Skin epidermis (tissue), 12 donors: ENCODE data around the gene ERLIN1.
"Not testable (repeated sequence)": the region's sequence is repeated elsewhere in the genome, so short reads cannot be mapped to it uniquely, and the experiment has no call there.

ENCODE experiments used
- H3K27ac ChIP-seq, 21 experiments: fragments of 200-600 bp; sonication (generic) in 11 of 21; one replicate each; pipeline ENCODE4 v1.5.0; 2020; ENCODE audit warnings: mild to moderate bottlenecking in 3 of 21, inconsistent platforms in 2 of 21, moderate library complexity in 2 of 21
- H3K4me3 ChIP-seq, 7 experiments: fragments of 200-600 bp; sonication (generic) in 2 of 7; one replicate each; pipeline ENCODE4 v1.5.0; 2020; ENCODE audit warnings: inconsistent platforms in 2 of 7, mild to moderate bottlenecking in 2 of 7, moderate library complexity in 1 of 7

Gene ERLIN1

DNA sequence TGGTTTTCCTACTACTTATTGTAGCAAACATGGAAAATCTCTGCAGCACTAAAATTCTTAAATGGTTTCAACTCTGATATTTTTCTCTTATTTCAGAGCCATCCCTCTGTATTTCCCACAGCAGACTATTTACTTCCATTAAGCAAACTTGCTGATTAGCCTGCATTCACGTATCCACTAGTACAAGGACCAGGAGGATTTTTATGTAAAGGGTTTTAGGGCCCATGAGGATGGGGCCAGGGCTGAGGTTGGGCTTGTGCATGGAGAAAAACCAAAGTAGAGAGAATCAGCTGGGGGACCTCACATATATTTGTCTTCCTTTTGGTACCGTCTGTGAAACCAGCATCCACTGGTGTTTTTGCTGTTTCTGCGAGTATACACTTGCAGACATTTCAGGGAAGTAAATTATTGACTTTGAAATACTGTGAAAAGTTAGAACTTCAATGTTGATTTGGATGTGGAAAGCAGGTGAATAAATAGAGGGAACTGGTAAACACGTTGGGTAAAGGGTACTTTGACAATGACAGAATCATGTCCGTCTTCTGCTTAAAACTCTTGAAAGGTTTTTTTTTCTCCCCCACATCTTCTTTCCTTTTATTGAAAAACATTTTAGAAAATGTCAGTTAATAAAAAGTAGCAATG is 44.3 kb downstream of the ERLIN1 start:
- Histone ChIP-seq H3K4me3 (no peak overlapping the region), H3K27ac (no peak overlapping the region)

DNA sequence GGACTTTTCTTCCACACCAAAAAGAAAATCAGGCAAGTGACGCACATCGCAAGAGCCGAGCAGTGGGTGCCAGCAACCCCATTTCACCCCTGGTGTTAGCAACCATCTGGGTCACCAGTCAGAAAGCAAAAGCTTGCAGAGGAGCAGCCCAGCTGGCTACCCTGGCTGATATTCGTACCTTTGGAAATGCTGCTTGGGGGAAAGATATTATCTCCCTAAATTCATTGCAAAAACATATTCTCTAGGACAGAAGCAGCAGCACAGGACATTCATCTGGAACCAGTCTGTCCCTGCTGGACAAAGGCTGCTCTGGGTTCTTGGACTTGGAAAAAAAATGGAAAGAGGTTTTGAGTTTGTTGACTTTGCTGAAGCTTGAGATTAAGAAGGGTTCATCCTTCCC is 45.8 kb downstream of the ERLIN1 start:
- H3K4me3 ChIP-seq = no peak overlapping the region
- no peak overlapping the region for H3K27ac ChIP-seq

GRCh38 chr10:100138921-100139496 is 46.8 kb downstream of the ERLIN1 start:
- no peak overlapping the region for H3K4me3 ChIP-seq
- no peak overlapping the region for H3K27ac ChIP-seq

DNA sequence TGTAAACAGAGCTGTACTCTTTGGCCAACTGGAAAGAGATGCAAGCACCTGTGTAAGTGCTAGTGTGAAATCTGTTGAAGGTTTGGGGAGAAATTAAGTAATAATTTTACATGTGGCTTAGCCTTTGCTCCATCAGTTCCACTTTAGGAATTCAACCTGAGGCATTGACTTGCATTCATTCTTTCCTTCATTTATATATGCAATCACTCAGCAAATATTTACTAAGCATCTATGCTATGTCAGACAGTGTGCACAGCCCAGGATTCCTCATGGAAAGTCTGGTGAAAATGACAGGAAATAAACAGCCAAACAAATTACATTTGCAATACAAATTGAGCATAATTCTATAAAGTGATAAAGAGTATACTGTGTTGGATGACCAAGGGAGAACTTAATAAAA is 50.3 kb downstream of the ERLIN1 start:
- no peak overlapping the region for H3K4me3 ChIP-seq
- H3K27ac ChIP-seq = no peak overlapping the region

- Histone ChIP-seq H3K4me3 (no peak overlapping the region), H3K27ac (no peak overlapping the region)
Measured at GRCh38 chr10:100133801-100134200, 52.0 kb downstream of the ERLIN1 start.

DNA sequence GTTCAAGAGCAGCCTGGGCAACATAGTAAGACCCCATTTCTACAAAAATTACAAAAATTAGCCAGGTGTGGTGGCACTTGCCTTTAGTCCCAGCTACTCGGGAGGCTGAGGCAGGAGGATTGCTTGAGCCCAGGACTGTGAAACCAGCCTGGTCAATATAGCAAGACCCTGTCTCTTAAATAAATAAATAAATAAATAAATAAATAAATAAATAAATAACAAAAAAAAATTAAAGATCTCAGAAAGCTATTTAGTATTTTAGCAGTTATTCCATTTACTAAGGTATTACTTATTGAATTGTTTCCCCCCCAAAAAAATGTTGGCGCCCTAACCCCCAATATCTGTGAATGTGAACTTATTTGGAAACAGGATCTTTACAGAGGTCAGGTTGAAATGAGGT is 53.4 kb downstream of the ERLIN1 start:
- H3K27ac ChIP-seq = no peak overlapping the region
- H3K4me3 ChIP-seq = no peak overlapping the region

GRCh38 chr10:100131571-100131970 is 54.3 kb downstream of the ERLIN1 start:
- Histone ChIP-seq H3K27ac (no peak overlapping the region), H3K4me3 (no peak overlapping the region)

DNA sequence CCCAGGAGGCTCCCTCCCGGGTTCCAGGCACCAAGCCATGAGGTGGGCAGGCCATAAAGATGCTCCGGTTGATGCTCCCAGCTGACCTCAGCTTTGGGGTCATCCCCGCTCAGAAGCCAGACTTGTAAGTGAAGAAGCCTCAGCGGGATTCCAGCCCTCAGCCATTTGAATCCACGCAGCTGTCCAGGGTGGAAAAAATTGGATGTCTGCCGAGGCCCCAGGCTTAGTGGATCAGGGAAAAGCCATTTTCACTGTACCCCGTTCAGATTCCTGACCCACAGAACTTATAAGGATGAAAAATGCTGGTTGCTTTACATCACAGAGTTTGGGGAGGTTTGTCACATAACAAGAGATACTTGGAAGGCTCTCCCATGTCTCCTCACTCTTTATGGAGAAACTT is 55.0 kb downstream of the ERLIN1 start:
- Histone ChIP-seq H3K27ac (no peak overlapping the region), H3K4me3 (no peak overlapping the region)

DNA sequence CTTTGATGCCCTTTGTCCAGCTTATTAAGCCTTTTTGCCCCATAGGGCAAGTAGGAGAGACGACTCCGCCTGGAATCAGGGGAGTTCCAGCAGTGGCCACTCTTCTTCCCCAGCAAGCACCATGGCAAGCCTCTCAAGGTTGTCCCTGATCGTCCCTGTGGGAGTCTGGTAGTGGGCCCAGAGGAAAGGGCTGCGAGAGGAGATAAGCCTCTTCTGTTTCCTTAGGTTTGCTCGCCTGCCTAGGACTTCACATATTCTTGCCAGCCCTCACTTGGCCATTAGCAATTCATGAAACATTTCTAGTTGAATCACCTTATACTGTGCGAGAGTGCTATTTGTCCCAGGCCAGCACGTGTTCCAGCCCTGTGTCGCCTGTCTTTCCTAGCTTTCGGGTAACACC is 56.4 kb downstream of the ERLIN1 start:
- Histone ChIP-seq H3K27ac (no peak overlapping the region), H3K4me3 (no peak overlapping the region)

- Histone ChIP-seq H3K27ac (no peak overlapping the region), H3K4me3 (no peak overlapping the region)
Measured at GRCh38 chr10:100128951-100129350, 56.9 kb downstream of the ERLIN1 start.

GRCh38 chr10:100125335-100125734 is 60.5 kb downstream of the ERLIN1 start:
- not testable (repeated sequence) for H3K4me3 ChIP-seq, H3K27ac ChIP-seq

- Histone ChIP-seq H3K4me3 (no peak overlapping the region), H3K27ac (no peak overlapping the region)
Measured at GRCh38 chr10:100124097-100124496, 61.7 kb downstream of the ERLIN1 start.

DNA sequence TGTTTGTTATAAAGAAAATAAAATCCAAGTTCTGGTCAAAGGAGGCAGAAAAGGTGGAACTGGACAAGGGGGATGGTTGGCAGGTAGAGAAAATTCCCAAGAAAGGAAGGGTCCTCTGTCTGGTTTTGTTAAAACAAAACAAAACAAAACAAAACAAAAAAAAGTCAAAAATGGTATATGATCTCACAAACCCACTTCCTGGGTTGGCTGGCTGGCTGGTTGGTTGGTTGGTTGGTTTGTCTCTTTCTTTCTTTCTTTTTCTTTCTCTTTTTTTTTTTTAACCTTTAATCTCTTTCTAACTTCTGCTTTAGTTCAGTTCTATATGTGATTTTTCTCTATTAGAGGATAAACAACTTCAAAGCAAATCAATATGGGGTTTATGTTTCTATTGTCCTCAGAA is 63.0 kb downstream of the ERLIN1 start:
- H3K27ac ChIP-seq = no peak overlapping the region
- H3K4me3 ChIP-seq = no peak overlapping the region

GRCh38 chr10:100120550-100120949 is 65.3 kb downstream of the ERLIN1 start:
- no peak overlapping the region for H3K27ac ChIP-seq
- H3K4me3 ChIP-seq = no peak overlapping the region

DNA sequence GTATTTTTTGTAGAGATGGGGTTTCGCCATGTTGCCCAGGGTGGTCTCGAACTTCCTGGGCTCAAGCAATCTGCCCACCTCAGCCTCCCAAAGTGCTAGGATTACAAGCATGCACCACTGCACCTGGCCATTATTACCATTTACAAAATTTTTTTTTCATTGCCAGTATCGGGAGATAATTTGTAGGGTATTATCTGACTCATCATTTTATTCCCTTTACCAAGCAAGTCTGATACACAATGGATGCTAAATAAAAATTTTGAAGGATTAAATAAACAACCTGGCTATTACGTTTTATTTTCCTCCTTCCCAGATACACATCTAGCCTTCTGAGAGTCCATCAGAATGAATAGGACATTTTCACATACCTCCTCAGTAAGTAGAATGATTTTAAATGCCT is 66.1 kb downstream of the ERLIN1 start:
- H3K27ac ChIP-seq = no peak overlapping the region
- H3K4me3 ChIP-seq = no peak overlapping the region

- no peak overlapping the region for H3K4me3 ChIP-seq
- no peak overlapping the region for H3K27ac ChIP-seq
Measured at GRCh38 chr10:100114976-100115770, 70.7 kb downstream of the ERLIN1 start.

- no peak overlapping the region for H3K4me3 ChIP-seq
- H3K27ac ChIP-seq = no peak overlapping the region
Measured at GRCh38 chr10:100114460-100114859, 71.4 kb downstream of the ERLIN1 start.

- Histone ChIP-seq H3K27ac (no peak overlapping the region), H3K4me3 (no peak overlapping the region)
Measured at GRCh38 chr10:100109670-100110069, 76.2 kb downstream of the ERLIN1 start.

DNA sequence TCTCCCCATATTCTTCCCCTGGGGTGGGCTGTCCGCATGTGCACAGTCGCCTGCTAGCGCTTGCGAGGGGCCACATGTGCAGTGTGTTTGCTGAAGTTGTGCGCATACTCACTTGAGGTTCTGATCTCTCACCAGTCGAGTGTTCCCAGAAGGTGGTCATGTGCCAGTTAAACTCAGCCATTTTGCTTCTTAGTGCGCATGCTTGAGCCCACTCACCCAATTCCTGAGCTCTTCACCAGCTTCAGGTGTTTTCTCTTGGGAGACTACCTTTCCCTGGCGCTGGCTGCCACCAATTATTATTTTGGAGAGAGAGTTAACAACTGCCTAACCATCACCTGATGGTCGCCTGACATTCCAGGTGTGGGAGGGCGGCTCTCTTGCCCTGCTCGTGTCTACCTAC is 79.0 kb downstream of the ERLIN1 start:
- H3K4me3 ChIP-seq = no peak overlapping the region
- no peak overlapping the region for H3K27ac ChIP-seq

GRCh38 chr10:100104300-100104699 is 81.5 kb downstream of the ERLIN1 start:
- H3K4me3 ChIP-seq = no peak overlapping the region
- no peak overlapping the region for H3K27ac ChIP-seq

DNA sequence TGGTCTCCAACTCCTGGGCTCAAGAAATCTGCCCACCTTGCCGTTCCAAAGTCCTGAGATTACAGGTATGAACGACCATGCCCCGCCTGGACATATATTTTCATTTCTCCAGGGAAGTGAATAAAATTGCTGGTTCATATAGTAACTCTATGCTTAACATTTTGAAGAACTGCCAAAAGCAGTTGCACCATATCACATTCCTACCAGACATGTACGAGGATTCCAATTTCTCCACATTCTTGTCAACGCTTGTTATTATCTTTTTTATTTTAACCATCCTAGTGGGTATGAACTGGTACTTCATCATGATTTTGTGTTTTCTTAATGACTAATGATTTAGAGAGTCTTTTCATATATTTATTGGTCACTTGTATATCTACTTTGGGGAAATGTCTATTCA is 82.2 kb downstream of the ERLIN1 start:
- Histone ChIP-seq H3K4me3 (no peak overlapping the region), H3K27ac (no peak overlapping the region)
